AG04450 (cell line): Measurements from ENCODE around the gene PCBD1. TPM values are rescaled to one million over a fixed set of nuclear protein-coding genes. Genes with fewer than 3 reads are reported as not detected.

ENCODE experiments used
- CTCF ChIA-PET: fragments of 300-600, 350-600 bp; formaldehyde crosslinking; extraction: SDS; loops from one replicate; lab custom pipeline; 2022; ENCODE audit warnings: antibody characterized with exemption, inconsistent platforms; lab: Charles Lee
- POLR2A ChIA-PET: fragments of 350-600 bp; formaldehyde crosslinking; extraction: SDS; loops from one replicate; lab custom pipeline; 2021; ENCODE audit warnings: antibody characterized with exemption, inconsistent platforms; lab: Yijun Ruan, JAX
- DNase-seq: peaks from one replicate; pipeline ENCODE4 v3.0.0-alpha.2; 2011; ENCODE audit warnings: low read depth, low spot score
- H3K27ac ChIP-seq: one replicate; pipeline ENCODE4 v1.5.1; 2012; ENCODE audit warnings: low read depth, low read length, control low read depth
- H3K27me3 ChIP-seq: one replicate; pipeline ENCODE4 v1.6.0; 2012; ENCODE audit warnings: low read length; ENCODE audit not compliant: control insufficient read depth, insufficient read depth
- H3K4me3 ChIP-seq: 2 replicates; pipeline ENCODE4 v1.5.1; 2011; ENCODE audit warnings: mild to moderate bottlenecking, low read depth, low read length, control low read depth
- H3K9me3 ChIP-seq: 2 replicates; pipeline ENCODE4 v1.5.1; 2012; ENCODE audit warnings: low read length; ENCODE audit not compliant: control insufficient read depth, insufficient read depth
- CTCF ChIP-seq: IDR thresholded peaks from 2 replicates; pipeline ENCODE4 v1.5.1; 2011; ENCODE audit warnings: low read depth, low read length, control low read depth, inconsistent platforms
- polyA plus RNA-seq: library from polyadenylated mRNA; depleted of rRNA; stranded (reverse); fragments of >200 nt; gene quantifications from 2 replicates; pipeline ENCODE4 v1.2.3, GENCODE V29; 2011

The PCBD1 gene
- polyA plus RNA-seq, 1 experiment = 41.3 TPM

GRCh38 chr10:70902661-70903261 lies 14.4 kb upstream of the PCBD1 start:
- ChIA-PET CTCF (interaction anchor here (0.6 to 3.8 kb wide), 25 partner anchors 9 to 413 kb away, joined by 3 to 33 read pairs (median 4); partner anchors contain the start of gene UNC5B), POLR2A (no interaction called here)
- Histone ChIP-seq H3K9me3 (no peaks in the 10 kb centered on the region), H3K4me3 (no peak overlapping the region), H3K27ac (no peak overlapping the region), H3K27me3 (peaks cover 62% of the 10 kb centered on the region)
- DNase-seq = no peak
- TF ChIP-seq CTCF = no peak

DNA sequence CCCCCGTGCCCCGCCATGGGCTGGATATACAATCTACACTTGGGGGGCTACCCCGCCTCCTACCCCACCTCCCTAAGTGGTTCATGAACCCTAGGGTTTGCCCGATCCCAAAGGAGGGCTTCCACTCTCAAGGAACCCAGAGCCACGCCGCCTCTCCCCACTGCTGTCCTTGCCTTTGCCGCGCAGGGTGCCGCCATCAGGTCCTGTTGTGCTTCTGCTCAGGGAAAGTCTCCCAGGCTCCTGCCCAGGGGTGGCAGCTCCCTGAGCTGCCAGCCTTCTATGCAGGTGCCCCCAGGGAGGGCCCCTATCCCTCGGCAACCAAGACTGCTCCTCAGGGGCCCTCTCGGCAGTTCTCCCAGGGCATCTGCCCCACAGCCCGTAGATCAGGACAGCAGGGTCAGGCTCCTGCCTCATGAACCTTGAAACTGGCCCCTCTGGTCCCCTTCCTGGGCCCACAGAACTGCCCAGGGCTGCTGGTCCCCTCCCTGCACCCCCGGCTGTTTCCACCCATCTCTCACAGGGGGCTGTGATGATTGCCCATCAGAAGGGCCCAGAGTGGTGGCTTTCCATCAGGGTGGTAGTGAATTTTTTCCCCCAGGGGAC lies 13.0 kb upstream of the PCBD1 start:
- Histone ChIP-seq H3K4me3 (no peak overlapping the region), H3K27me3 (peaks cover 56% of the 10 kb centered on the region), H3K9me3 (no peaks in the 10 kb centered on the region; the same call in 1 of the 2 replicates), H3K27ac (no peak overlapping the region)
- DNase-seq = no peak
- TF ChIP-seq CTCF = no peak
- CTCF ChIA-PET = interaction anchor here (0.9 to 3.8 kb wide), 4 partner anchors 24 to 384 kb away, joined by 3 to 33 read pairs (median 8); no protein-coding TSS in a partner anchor
- POLR2A ChIA-PET = no interaction called here

- no peak for DNase-seq
- CTCF ChIA-PET = interaction anchor here (0.6 to 2.0 kb wide), 3 partner anchors 27 to 371 kb away, joined by 3 to 7 read pairs (median 6); no protein-coding TSS in a partner anchor
- H3K27ac ChIP-seq = no peak overlapping the region
- H3K9me3 ChIP-seq = no peaks in the 10 kb centered on the region; the same call in 1 of the 2 replicates
- no peak for TF ChIP-seq CTCF
- H3K27me3 ChIP-seq = peaks cover 47% of the 10 kb centered on the region
- POLR2A ChIA-PET = no interaction called here
- no peak overlapping the region for H3K4me3 ChIP-seq
These were observed 10.7 kb upstream of the PCBD1 start for GRCh38 chr10:70899096-70899495.

- Histone ChIP-seq H3K27me3 (peaks cover 46% of the 10 kb centered on the region), H3K27ac (no peak overlapping the region), H3K9me3 (no peaks in the 10 kb centered on the region; the same call in 1 of the 2 replicates), H3K4me3 (no peak overlapping the region)
- ChIA-PET POLR2A (no interaction called here), CTCF (no interaction called here)
- DNase-seq = no peak
- no peak for TF ChIP-seq CTCF
These were observed 10.3 kb upstream of the PCBD1 start for GRCh38 chr10:70898687-70899086.

- no peak for DNase-seq
- Histone ChIP-seq H3K27ac (no peak overlapping the region), H3K4me3 (no peak overlapping the region), H3K27me3 (peaks cover 33% of the 10 kb centered on the region), H3K9me3 (no peaks in the 10 kb centered on the region; the same call in 1 of the 2 replicates)
- ChIA-PET POLR2A (interaction anchor here (0.5 kb wide), 1 partner anchor 82 kb away, joined by 6 read pairs; no protein-coding TSS in a partner anchor), CTCF (no interaction called here)
- no peak for TF ChIP-seq CTCF
These were observed 8.2 kb upstream of the PCBD1 start for GRCh38 chr10:70896551-70896950.
